Liver (tissue), 9 donors: ENCODE data around the gene FILIP1L. TPM values are rescaled to one million over a fixed set of nuclear protein-coding genes. Genes with fewer than 3 reads are reported as not detected.
"Not testable (repeated sequence)": the region's sequence is repeated elsewhere in the genome, so short reads cannot be mapped to it uniquely, and the experiment has no call there.

ENCODE experiments used
- DNase-seq: peaks from one replicate; pipeline ENCODE4 v3.0.0-alpha.2; 2017; ENCODE audit warnings: low spot score
- H3K27ac ChIP-seq, 2 donors: one replicate each; pipeline ENCODE4 v1.7.0; 2013; ENCODE audit warnings: inconsistent platforms in 2 of 2, low read length in 2 of 2, control low read depth in 1 of 2, low read depth in 1 of 2, mild to moderate bottlenecking in 1 of 2
- H3K27me3 ChIP-seq, 4 donors: one replicate each; pipeline versions ENCODE4 v1.6.1 to v1.7.0; 2013; ENCODE audit warnings: low read length in 3 of 4, inconsistent platforms in 1 of 4, mild to moderate bottlenecking in 1 of 4, moderate library complexity in 1 of 4; ENCODE audit not compliant: control insufficient read depth in 4 of 4, insufficient read depth in 4 of 4
- H3K36me3 ChIP-seq, 4 donors: one replicate each; pipeline versions ENCODE4 v1.6.1 to v1.7.0; 2013; ENCODE audit warnings: low read length in 3 of 4, mild to moderate bottlenecking in 3 of 4, low read depth in 1 of 4, moderate library complexity in 1 of 4; ENCODE audit not compliant: control insufficient read depth in 4 of 4, insufficient read depth in 3 of 4
- H3K4me1 ChIP-seq, 4 donors: one replicate each; pipeline versions ENCODE4 v1.6.1 to v1.7.0; 2013; ENCODE audit warnings: low read length in 3 of 4, mild to moderate bottlenecking in 3 of 4, moderate library complexity in 1 of 4; ENCODE audit not compliant: control insufficient read depth in 4 of 4, insufficient read depth in 4 of 4
- H3K4me3 ChIP-seq, 3 donors: one replicate each; pipeline versions ENCODE4 v1.6.1 to v1.7.0; 2013; ENCODE audit warnings: low read length in 3 of 3, control low read depth in 1 of 3, low read depth in 1 of 3, mild to moderate bottlenecking in 1 of 3
- H3K9ac ChIP-seq, 2 donors: one replicate each; pipeline ENCODE4 v1.7.0; 2013; ENCODE audit warnings: low read length in 2 of 2, mild to moderate bottlenecking in 2 of 2, moderate library complexity in 2 of 2, control low read depth in 1 of 2, low read depth in 1 of 2
- H3K9me3 ChIP-seq, 4 donors: one replicate each; pipeline versions ENCODE4 v1.6.1 to v1.7.0; 2013; ENCODE audit warnings: low read length in 3 of 4; ENCODE audit not compliant: control insufficient read depth in 4 of 4
- ATF3 ChIP-seq: IDR thresholded peaks from 2 replicates; pipeline ENCODE4 v1.6.1; 2016; ENCODE audit warnings: antibody characterized with exemption
- CTCF ChIP-seq: fragments of 150-350 bp; IDR thresholded peaks from 2 replicates; pipeline ENCODE4 v1.5.1; 2017; ENCODE audit warnings: improper control_type of control experiment, low read depth, low read length; ENCODE audit not compliant: missing input control
- EGR1 ChIP-seq, 2 donors: IDR thresholded peaks; 2 replicates each; pipeline ENCODE4 v1.6.1; 2016 to 2018; ENCODE audit warnings: antibody characterized with exemption in 2 of 2, low read depth in 2 of 2
- FOXA1 ChIP-seq: IDR thresholded peaks from 2 replicates; pipeline ENCODE4 v1.6.1; 2016; ENCODE audit warnings: antibody characterized with exemption
- FOXA2 ChIP-seq: IDR thresholded peaks from 2 replicates; pipeline ENCODE4 v1.6.1; 2016; ENCODE audit warnings: antibody characterized with exemption
- GABPA ChIP-seq, 2 donors: IDR thresholded peaks in 1 of 2; conservative IDR thresholded peaks in 1 of 2; 2 replicates each; pipeline ENCODE4 v1.6.1; 2016; ENCODE audit warnings: antibody characterized with exemption in 2 of 2, mild to moderate bottlenecking in 1 of 2, moderate library complexity in 1 of 2
- HNF4G ChIP-seq: IDR thresholded peaks from 2 replicates; pipeline ENCODE4 v1.6.1; 2016; ENCODE audit warnings: antibody characterized with exemption
- JUND ChIP-seq, 2 donors: IDR thresholded peaks; 2 replicates each; pipeline ENCODE4 v1.6.1; 2016; ENCODE audit warnings: antibody characterized with exemption in 2 of 2
- MAX ChIP-seq: IDR thresholded peaks from 2 replicates; pipeline ENCODE4 v1.6.1; 2016; ENCODE audit warnings: antibody characterized with exemption
- NR2F2 ChIP-seq: IDR thresholded peaks from 2 replicates; pipeline ENCODE4 v1.6.1; 2016; ENCODE audit warnings: antibody characterized with exemption
- REST ChIP-seq: IDR thresholded peaks from 2 replicates; pipeline ENCODE4 v1.6.1; 2016; ENCODE audit warnings: antibody characterized with exemption, mild to moderate bottlenecking
- SP1 ChIP-seq: IDR thresholded peaks from 2 replicates; pipeline ENCODE4 v1.6.1; 2018; ENCODE audit warnings: antibody characterized with exemption, mild to moderate bottlenecking
- TAF1 ChIP-seq: conservative IDR thresholded peaks from 2 replicates; pipeline ENCODE4 v1.6.1; 2016; ENCODE audit warnings: antibody characterized with exemption, mild to moderate bottlenecking
- YY1 ChIP-seq: IDR thresholded peaks from 2 replicates; pipeline ENCODE4 v1.6.1; 2016; ENCODE audit warnings: antibody characterized with exemption, mild to moderate bottlenecking
- WGBS: extraction: QIAGEN DNeasy Blood & Tissue Kit; methylation state at CpG from one replicate; pipeline ENCODE4 v1.1.7; 2013; 5-methylcytosine and 5-hydroxymethylcytosine counted together
- polyA plus RNA-seq, 2 donors: library from polyadenylated mRNA; stranded (reverse) in 1 of 2; unstranded in 1 of 2; fragments of 200-250 nt in 1 of 2; fragments of >200 nt in 1 of 2; fragmentation: Nextera tagmentation in 1 of 2; extraction: Ambion mirVana in 1 of 2; gene quantifications; one replicate each; pipeline versions ENCODE4 v1.2.1 to v1.2.3, GENCODE V29; 2013 to 2015
- total RNA-seq, 2 donors: library from RNA; depleted of rRNA; stranded (reverse); fragments of >200 nt; gene quantifications; one replicate each; pipeline ENCODE4 v1.2.3, GENCODE V29; 2014
- donor health status: healthy.
- donor health status: healthy.
- donor health status: healthy.
- donor health status: healthy.
- donor health status: healthy.

Gene FILIP1L
- total and polyA plus RNA-seq, 4 donors, result 1.4 to 6.5 (median 1.9) TPM

GRCh38 chr3:100051513-100051912 lies 62.8 kb downstream of the FILIP1L start:
- not testable (repeated sequence) for H3K36me3 ChIP-seq, H3K27me3 ChIP-seq, H3K27ac ChIP-seq, H3K4me3 ChIP-seq, H3K9ac ChIP-seq, DNase-seq, H3K4me1 ChIP-seq, H3K9me3 ChIP-seq
- WGBS, result 97% methylated on average over 3 of the region's 3 CpGs

GRCh38 chr3:100048248-100048647 lies 66.1 kb downstream of the FILIP1L start:
- Histone ChIP-seq H3K27ac (no peak overlapping the region), H3K9ac (no peak overlapping the region), H3K4me1 (peaks cover 0 to 3% (median 0%) of the 10 kb centered on the region in 4 donors), H3K27me3 (no peaks in the 10 kb centered on the region), H3K9me3 (no peaks in the 10 kb centered on the region), H3K4me3 (no peak overlapping the region), H3K36me3 (no peaks in the 10 kb centered on the region)
- WGBS, result 95% methylated on average over 3 of the region's 3 CpGs
- no peak for TF ChIP-seq REST
- no peak for DNase-seq

GRCh38 chr3:100047455-100048141 lies 66.7 kb downstream of the FILIP1L start:
- no peak for DNase-seq
- H3K4me1 ChIP-seq, result peaks cover 0 to 3% (median 0%) of the 10 kb centered on the region in 4 donors
- no peaks in the 10 kb centered on the region for H3K27me3 ChIP-seq
- no peak for TF ChIP-seq HNF4G
- TF ChIP-seq MAX, result no peak
- TF ChIP-seq SP1, result no peak
- TF ChIP-seq JUND (IDR thresholded peaks at IDR 0.05), result no peak
- no peak overlapping the region for H3K9ac ChIP-seq
- H3K9me3 ChIP-seq, result no peaks in the 10 kb centered on the region
- WGBS, result 65% methylated on average over 6 of the region's 6 CpGs
- no peak overlapping the region for H3K27ac ChIP-seq
- H3K4me3 ChIP-seq, result no peak overlapping the region
- H3K36me3 ChIP-seq, result no peaks in the 10 kb centered on the region

GRCh38 chr3:100046986-100047385 lies 67.3 kb downstream of the FILIP1L start:
- Histone ChIP-seq H3K4me1 (peaks cover 0 to 3% (median 0%) of the 10 kb centered on the region in 4 donors), H3K27ac (no peak overlapping the region), H3K9ac (no peak overlapping the region), H3K9me3 (no peaks in the 10 kb centered on the region), H3K36me3 (no peaks in the 10 kb centered on the region), H3K4me3 (no peak overlapping the region), H3K27me3 (no peaks in the 10 kb centered on the region)
- no peak for DNase-seq
- 58% methylated on average over 2 of the region's 2 CpGs for WGBS
- TF ChIP-seq HNF4G (no peak), FOXA2 (no peak), REST (no peak), ATF3 (no peak), TAF1 (no peak), NR2F2 (no peak), CTCF (no peak), FOXA1 (no peak), YY1 (no peak), EGR1 (IDR thresholded peaks at IDR 0.05; ENCODE audit: low read depth in 2 of 2) (no peak), GABPA (IDR thresholded peaks at IDR 0.05 in 1 of 2, conservative IDR thresholded peaks at IDR 0.05 in 1 of 2) (no peak), SP1 (no peak)
